K562 (cell line): ENCODE results near the gene HSF4. TPM values are rescaled to one million over a fixed set of nuclear protein-coding genes. Genes with fewer than 3 reads are reported as not detected.

ENCODE experiments used
- BRD4 ChIP-seq: fragments of 200-600 bp; sonication (generic); IDR thresholded peaks from 2 replicates; pipeline ENCODE4 v1.6.1; 2017; ENCODE audit warnings: inconsistent platforms
- CXXC5 ChIP-seq: fragments of 250-450 bp; sonication (Bioruptor Pico); IDR thresholded peaks from 2 replicates; pipeline ENCODE4 v1.8.0; 2022; ENCODE audit warnings: inconsistent platforms, mild to moderate bottlenecking, moderate library complexity
- FOSL1 ChIP-seq: fragments of 200-800 bp; sonication (Bioruptor generic); conservative IDR thresholded peaks from 2 replicates; pipeline ENCODE4 v1.6.1; 2016; ENCODE audit warnings: missing genetic modification characterization, missing compliant biosample characterization
- HMGN3 ChIP-seq: IDR thresholded peaks from 2 replicates; pipeline ENCODE4 v1.6.1; 2011; ENCODE audit warnings: borderline replicate concordance, low read depth, mild to moderate bottlenecking, mixed read lengths, low read length; ENCODE audit not compliant: insufficient read length; ENCODE audit errors: extremely low read depth
- KDM2B ChIP-seq: fragments of 250-450 bp; sonication (Bioruptor Pico); IDR thresholded peaks from 2 replicates; pipeline ENCODE4 v1.8.0; 2021; ENCODE audit warnings: mild to moderate bottlenecking, moderate library complexity
- MEIS2 ChIP-seq: fragments of 450-650 bp; IDR thresholded peaks from 2 replicates; pipeline ENCODE4 v1.6.1; 2014; ENCODE audit warnings: mild to moderate bottlenecking; ENCODE audit not compliant: partially characterized antibody
- NR1H2 ChIP-seq: sonication (generic); formaldehyde crosslinking; IDR thresholded peaks from 2 replicates; pipeline ENCODE4 v1.4.0; 2020; ENCODE audit warnings: mild to moderate bottlenecking, missing genetic modification reagents
- NUFIP1 ChIP-seq: fragments of 450-650 bp; IDR thresholded peaks from 2 replicates; pipeline ENCODE4 v1.6.1; 2018; ENCODE audit not compliant: partially characterized antibody
- RBBP5 ChIP-seq: fragments of 200-600 bp; sonication (generic); IDR thresholded peaks from 2 replicates; pipeline ENCODE4 v1.6.1; 2012; ENCODE audit warnings: borderline replicate concordance, mild to moderate bottlenecking, low read length, control low read depth, inconsistent platforms; ENCODE audit not compliant: insufficient read depth, poor library complexity, severe bottlenecking
- polyA plus RNA-seq, 8 experiments: library from polyadenylated mRNA; depleted of rRNA in 4 of 8; stranded (reverse) in 5 of 8; unstranded in 3 of 8; fragments of >200 nt; fragmentation: Nextera tagmentation in 2 of 8; fragmentation: Illumina TruSeq in 1 of 8; extraction: Ambion mirVana in 2 of 8; extraction: Trizol in 1 of 8; gene quantifications; 2 replicates each; pipeline versions ENCODE4 v1.2.1 to v1.2.3, GENCODE V29; 2011 to 2014; ENCODE audit warnings: inconsistent platforms in 1 of 8, missing spikeins in 1 of 8
- total RNA-seq, 7 experiments: library from RNA; depleted of rRNA in 6 of 7; stranded (reverse); fragments of >200 nt in 6 of 7; fragmentation: Illumina TruSeq in 2 of 7; extraction: Trizol in 2 of 7; gene quantifications; 2 replicates each; pipeline versions ENCODE4 v1.2.1 to v1.2.3, GENCODE V29; 2011 to 2021; ENCODE audit warnings: low replicate concordance in 1 of 7
- TF ChIP-seq, protein P1 (sequence below), 2 experiments: IDR thresholded peaks; 2 replicates each; pipeline ENCODE4 v1.6.1; 2011; ENCODE audit warnings: borderline replicate concordance in 1 of 2, control low read depth in 1 of 2, low read depth in 1 of 2, low read length in 1 of 2, mild to moderate bottlenecking in 1 of 2, mixed read lengths in 1 of 2, moderate library complexity in 1 of 2; ENCODE audit not compliant: insufficient read depth in 1 of 2, insufficient read length in 1 of 2, poor library complexity in 1 of 2, severe bottlenecking in 1 of 2; ENCODE audit errors: extremely low read depth in 1 of 2
- TF ChIP-seq, protein P2 (sequence below): fragments of 450-650 bp; IDR thresholded peaks from one replicate; pipeline ENCODE4 v1.6.1; 2018; ENCODE audit warnings: mild to moderate bottlenecking, moderate library complexity; ENCODE audit not compliant: partially characterized antibody
- TF ChIP-seq, protein P3 (sequence below), 2 experiments: fragments of 250-450 bp in 1 of 2; fragments of 450-650 bp in 1 of 2; sonication (Bioruptor Pico) in 1 of 2; IDR thresholded peaks; 2 replicates each; pipeline versions ENCODE4 v1.6.1 to v1.8.0; 2016 to 2021; ENCODE audit warnings: mild to moderate bottlenecking in 2 of 2, moderate library complexity in 2 of 2, missing compliant biosample characterization in 1 of 2, missing genetic modification characterization in 1 of 2
- TF ChIP-seq, protein P4 (sequence below): fragments of 250-450 bp; sonication (Bioruptor Pico); IDR thresholded peaks from 2 replicates; pipeline ENCODE4 v1.5.0; 2021; ENCODE audit warnings: mild to moderate bottlenecking, borderline replicate concordance
- TF ChIP-seq, protein P5 (sequence below): fragments of 250-450 bp; sonication (Bioruptor Pico); IDR thresholded peaks from 2 replicates; pipeline ENCODE4 v1.4.0; 2020
- TF ChIP-seq, protein P6 (sequence below): sonication (generic); formaldehyde crosslinking; IDR thresholded peaks from 2 replicates; pipeline ENCODE4 v1.9.0; 2022; ENCODE audit warnings: mild to moderate bottlenecking, missing genetic modification reagents
- TF ChIP-seq, protein P7 (sequence below), 3 experiments: fragments of 200-800 bp in 1 of 3; sonication (Bioruptor generic) in 1 of 3; sonication (generic) in 1 of 3; formaldehyde crosslinking in 1 of 3; IDR thresholded peaks; 2 replicates each; pipeline versions ENCODE4 v1.6.1 to v1.8.0; 2016 to 2022; ENCODE audit warnings: mild to moderate bottlenecking in 2 of 3, missing compliant biosample characterization in 2 of 3, missing genetic modification characterization in 2 of 3, missing genetic modification reagents in 1 of 3

HSF4 gene
- total and polyA plus RNA-seq, 9 of the 15 experiments (the other 6 are each of a cell fraction or from before 2014, with no cell fraction given): 0.50 to 35.4 (median 8.8) TPM; not detected in 1

DNA sequence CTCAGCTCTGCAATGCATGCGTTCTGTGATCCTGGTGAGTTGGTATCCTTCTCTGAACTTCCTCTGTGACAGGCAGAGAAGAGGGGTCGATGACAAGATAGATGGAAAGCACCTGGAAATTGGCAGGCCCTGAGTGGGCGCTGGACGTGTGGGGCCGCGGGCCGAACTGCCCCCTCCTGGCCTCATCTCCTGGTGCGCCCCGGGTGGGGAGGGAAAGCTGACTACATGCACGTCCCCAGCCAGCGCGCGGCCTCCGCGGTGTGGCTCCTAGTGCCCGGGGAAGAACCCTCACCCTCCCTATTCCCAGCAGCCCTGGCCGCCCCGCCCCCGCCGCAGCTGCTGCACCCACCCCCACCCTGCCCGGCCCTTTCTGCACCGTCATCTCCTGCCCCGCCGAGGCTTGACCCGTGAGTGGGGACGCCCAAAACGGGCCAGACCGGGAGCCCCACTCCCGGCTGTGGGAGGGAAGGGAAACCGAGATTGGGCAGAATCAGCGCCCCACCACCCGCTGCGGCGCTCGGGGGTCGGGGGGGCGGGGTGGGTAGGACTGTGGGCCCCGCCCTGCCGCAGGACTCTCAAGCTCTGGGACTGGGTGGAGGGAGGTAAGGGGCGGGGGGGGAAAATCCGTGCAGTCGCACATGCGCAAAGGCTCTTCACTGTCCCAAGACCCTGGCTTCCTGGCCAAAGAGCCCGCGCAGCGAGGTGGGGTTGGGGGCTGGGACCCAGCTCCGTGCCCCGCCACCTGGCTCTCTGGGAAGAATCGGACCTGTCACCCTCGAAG is 5.8 kb downstream of the HSF4 start, which contains the start of gene NOL3 (continued):
- TF ChIP-seq, protein P1, sequence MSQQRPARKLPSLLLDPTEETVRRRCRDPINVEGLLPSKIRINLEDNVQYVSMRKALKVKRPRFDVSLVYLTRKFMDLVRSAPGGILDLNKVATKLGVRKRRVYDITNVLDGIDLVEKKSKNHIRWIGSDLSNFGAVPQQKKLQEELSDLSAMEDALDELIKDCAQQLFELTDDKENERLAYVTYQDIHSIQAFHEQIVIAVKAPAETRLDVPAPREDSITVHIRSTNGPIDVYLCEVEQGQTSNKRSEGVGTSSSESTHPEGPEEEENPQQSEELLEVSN (IDR thresholded peaks at IDR 0.05; ENCODE audit: borderline replicate concordance in 1 of 2, extremely low read depth in 1 of 2, insufficient read depth in 1 of 2, insufficient read length in 1 of 2, low read depth in 1 of 2, low read length in 1 of 2, poor library complexity in 1 of 2, severe bottlenecking in 1 of 2): peak; percentile 34 to 64
- TF ChIP-seq, protein P2, sequence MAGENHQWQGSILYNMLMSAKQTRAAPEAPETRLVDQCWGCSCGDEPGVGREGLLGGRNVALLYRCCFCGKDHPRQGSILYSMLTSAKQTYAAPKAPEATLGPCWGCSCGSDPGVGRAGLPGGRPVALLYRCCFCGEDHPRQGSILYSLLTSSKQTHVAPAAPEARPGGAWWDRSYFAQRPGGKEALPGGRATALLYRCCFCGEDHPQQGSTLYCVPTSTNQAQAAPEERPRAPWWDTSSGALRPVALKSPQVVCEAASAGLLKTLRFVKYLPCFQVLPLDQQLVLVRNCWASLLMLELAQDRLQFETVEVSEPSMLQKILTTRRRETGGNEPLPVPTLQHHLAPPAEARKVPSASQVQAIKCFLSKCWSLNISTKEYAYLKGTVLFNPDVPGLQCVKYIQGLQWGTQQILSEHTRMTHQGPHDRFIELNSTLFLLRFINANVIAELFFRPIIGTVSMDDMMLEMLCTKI: no peak
- TF ChIP-seq, protein P3, sequence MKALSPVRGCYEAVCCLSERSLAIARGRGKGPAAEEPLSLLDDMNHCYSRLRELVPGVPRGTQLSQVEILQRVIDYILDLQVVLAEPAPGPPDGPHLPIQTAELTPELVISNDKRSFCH (CRISPR knock-in tag; IDR thresholded peaks at IDR 0.05): no peak
- TF ChIP-seq, protein P3 (tag; IDR thresholded peaks at IDR 0.05): no peak
- TF ChIP-seq MEIS2 (peak; percentile 49), NUFIP1 (no peak), HMGN3 (peak; percentile 77), RBBP5 (peak; percentile 52), CXXC5 (peak; percentile 21; the same call in 1 of the 2 replicates), BRD4 (no peak), FOSL1 (tag) (peak; percentile 25; the same call in 1 of the 2 replicates), NR1H2 (CRISPR knock-in tag) (no peak), KDM2B (CRISPR knock-in tag) (no peak)
- TF ChIP-seq, protein P4, sequence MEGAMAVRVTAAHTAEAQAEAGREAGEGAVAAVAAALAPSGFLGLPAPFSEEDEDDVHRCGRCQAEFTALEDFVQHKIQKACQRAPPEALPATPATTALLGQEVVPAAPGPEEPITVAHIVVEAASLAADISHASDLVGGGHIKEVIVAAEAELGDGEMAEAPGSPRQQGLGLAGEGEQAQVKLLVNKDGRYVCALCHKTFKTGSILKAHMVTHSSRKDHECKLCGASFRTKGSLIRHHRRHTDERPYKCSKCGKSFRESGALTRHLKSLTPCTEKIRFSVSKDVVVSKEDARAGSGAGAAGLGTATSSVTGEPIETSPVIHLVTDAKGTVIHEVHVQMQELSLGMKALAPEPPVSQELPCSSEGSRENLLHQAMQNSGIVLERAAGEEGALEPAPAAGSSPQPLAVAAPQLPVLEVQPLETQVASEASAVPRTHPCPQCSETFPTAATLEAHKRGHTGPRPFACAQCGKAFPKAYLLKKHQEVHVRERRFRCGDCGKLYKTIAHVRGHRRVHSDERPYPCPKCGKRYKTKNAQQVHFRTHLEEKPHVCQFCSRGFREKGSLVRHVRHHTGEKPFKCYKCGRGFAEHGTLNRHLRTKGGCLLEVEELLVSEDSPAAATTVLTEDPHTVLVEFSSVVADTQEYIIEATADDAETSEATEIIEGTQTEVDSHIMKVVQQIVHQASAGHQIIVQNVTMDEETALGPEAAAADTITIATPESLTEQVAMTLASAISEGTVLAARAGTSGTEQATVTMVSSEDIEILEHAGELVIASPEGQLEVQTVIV (CRISPR knock-in tag): no peak
- TF ChIP-seq, protein P5, sequence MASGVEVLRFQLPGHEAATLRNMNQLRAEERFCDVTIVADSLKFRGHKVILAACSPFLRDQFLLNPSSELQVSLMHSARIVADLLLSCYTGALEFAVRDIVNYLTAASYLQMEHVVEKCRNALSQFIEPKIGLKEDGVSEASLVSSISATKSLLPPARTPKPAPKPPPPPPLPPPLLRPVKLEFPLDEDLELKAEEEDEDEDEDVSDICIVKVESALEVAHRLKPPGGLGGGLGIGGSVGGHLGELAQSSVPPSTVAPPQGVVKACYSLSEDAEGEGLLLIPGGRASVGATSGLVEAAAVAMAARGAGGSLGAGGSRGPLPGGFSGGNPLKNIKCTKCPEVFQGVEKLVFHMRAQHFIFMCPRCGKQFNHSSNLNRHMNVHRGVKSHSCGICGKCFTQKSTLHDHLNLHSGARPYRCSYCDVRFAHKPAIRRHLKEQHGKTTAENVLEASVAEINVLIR (CRISPR knock-in tag): no peak
- TF ChIP-seq, protein P6, sequence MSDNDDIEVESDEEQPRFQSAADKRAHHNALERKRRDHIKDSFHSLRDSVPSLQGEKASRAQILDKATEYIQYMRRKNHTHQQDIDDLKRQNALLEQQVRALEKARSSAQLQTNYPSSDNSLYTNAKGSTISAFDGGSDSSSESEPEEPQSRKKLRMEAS (CRISPR knock-in tag): peak; percentile 55
- TF ChIP-seq, protein P7, sequence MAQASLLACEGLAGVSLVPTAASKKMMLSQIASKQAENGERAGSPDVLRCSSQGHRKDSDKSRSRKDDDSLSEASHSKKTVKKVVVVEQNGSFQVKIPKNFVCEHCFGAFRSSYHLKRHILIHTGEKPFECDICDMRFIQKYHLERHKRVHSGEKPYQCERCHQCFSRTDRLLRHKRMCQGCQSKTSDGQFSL (CRISPR knock-in tag; IDR thresholded peaks at IDR 0.05): peak; percentile 58; the same call in 1 of the 2 replicates
- TF ChIP-seq, protein P7 (tag; IDR thresholded peaks at IDR 0.05): peak in 1 of 2 experiments; percentile 71; a peak in 1 of 4 replicates
